HG03175 (cell line): Measurements from ENCODE around the gene CR1L.
"Not testable (repeated sequence)": the region's sequence is repeated elsewhere in the genome, so short reads cannot be mapped to it uniquely, and the experiment has no call there.

Source experiments
- ATAC-seq: cut with Tn5 transposase; IDR thresholded peaks from one replicate; pipeline ENCODE4 v1.9.1; 2021; ENCODE audit warnings: mild to moderate bottlenecking, moderate library complexity; ENCODE audit not compliant: unreplicated experiment

Gene CR1L

GRCh38 chr1:207644852-207645634, at the start of gene CR1L:
Gene CR1L, plus strand, starts transcription at chr1:207645133. Its CDS starts 101 bp downstream, at chr1:207645234.
- ATAC-seq = peak; percentile 94

GRCh38 chr1:207603777-207604176, 41.2 kb upstream of the CR1L start:
- ATAC-seq = no peak

GRCh38 chr1:207605444-207606361, 39.2 kb upstream of the CR1L start:
- no peak for ATAC-seq

GRCh38 chr1:207606362-207606755, 38.6 kb upstream of the CR1L start:
- no peak for ATAC-seq

GRCh38 chr1:207612762-207613161, 32.2 kb upstream of the CR1L start:
- no peak for ATAC-seq

GRCh38 chr1:207619871-207620542, 24.9 kb upstream of the CR1L start:
- peak; percentile 97 for ATAC-seq

- no peak for ATAC-seq
Measured at GRCh38 chr1:207620543-207620893, 24.4 kb upstream of the CR1L start.

GRCh38 chr1:207625504-207626071, 19.3 kb upstream of the CR1L start:
- ATAC-seq = not testable (repeated sequence)

- no peak for ATAC-seq
Measured at GRCh38 chr1:207626972-207627337, 18.0 kb upstream of the CR1L start.

- ATAC-seq = no peak
Measured at GRCh38 chr1:207627496-207627895, 17.4 kb upstream of the CR1L start.

GRCh38 chr1:207628776-207629175, 16.2 kb upstream of the CR1L start:
- no peak for ATAC-seq

GRCh38 chr1:207631137-207631536, 13.8 kb upstream of the CR1L start:
- ATAC-seq = no peak

GRCh38 chr1:207633226-207633625, 11.7 kb upstream of the CR1L start:
- ATAC-seq = no peak

GRCh38 chr1:207633699-207634289, 11.1 kb upstream of the CR1L start:
- ATAC-seq = not testable (repeated sequence)

GRCh38 chr1:207634293-207634692, 10.6 kb upstream of the CR1L start:
- ATAC-seq = not testable (repeated sequence)

GRCh38 chr1:207635569-207636186, 9.3 kb upstream of the CR1L start:
- not testable (repeated sequence) for ATAC-seq

- ATAC-seq = not testable (repeated sequence)
Measured at GRCh38 chr1:207638487-207639145, 6.3 kb upstream of the CR1L start.

- not testable (repeated sequence) for ATAC-seq
Measured at GRCh38 chr1:207639362-207639761, 5.6 kb upstream of the CR1L start.

GRCh38 chr1:207644166-207644851, 624 bp upstream of the CR1L start:
- peak; percentile 9 for ATAC-seq
